SW 1271 (cell line): ENCODE results near the gene RBBP4.
"Not testable (repeated sequence)": the region's sequence is repeated elsewhere in the genome, so short reads cannot be mapped to it uniquely, and the experiment has no call there.

Experiments
- DNase-seq, 2 experiments: peaks; one replicate each; lab custom pipeline; 2025; lab: John Stamatoyannopoulos, UW

RBBP4 gene

GRCh38 chr1:32650752-32651460 is at the start of gene RBBP4:
TSS of gene RBBP4 (plus strand) at chr1:32651208. CDS start at chr1:32651307, 99 bp downstream.
- DNase-seq: peak; percentile 76 to 90

DNA sequence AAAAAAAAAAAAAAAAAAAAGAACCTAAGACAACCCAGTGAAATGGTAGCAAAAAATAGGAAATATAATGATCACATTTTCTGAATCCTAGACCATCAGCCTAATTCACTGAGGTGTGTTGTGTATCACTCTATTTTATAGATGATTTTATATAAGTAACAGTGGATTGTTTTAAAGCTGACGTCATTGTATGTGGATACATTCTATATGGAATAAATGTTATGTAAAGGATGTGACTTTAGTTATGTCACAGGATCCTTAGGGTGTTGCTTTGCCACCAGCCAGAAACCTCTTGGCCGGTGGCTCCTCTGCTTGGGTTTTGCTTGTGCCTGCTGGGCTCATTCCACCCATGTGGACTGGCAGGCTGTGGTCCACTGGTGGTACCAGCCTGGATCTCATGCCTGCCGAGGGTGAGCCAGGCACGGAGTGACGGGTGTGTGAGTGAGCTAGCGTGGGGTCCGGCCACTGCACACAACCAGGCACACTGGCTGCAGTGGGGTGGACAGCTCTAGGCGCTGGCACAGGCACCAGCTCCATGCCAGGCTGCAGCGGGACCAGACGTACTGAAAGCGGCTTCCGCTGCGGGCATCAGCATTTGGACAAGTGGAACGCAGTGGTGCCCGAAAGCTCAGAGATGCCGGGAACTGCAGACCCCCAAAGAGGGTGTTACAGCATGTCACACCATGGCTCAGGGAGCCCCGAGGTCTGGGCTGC is 45.1 kb upstream of the RBBP4 start:
- no peak for DNase-seq

- DNase-seq: no peak
Observed at GRCh38 chr1:32606565-32607371, 44.2 kb upstream of the RBBP4 start.

- DNase-seq: no peak
Observed at GRCh38 chr1:32609180-32609579, 41.8 kb upstream of the RBBP4 start.

GRCh38 chr1:32611859-32612188 is 39.2 kb upstream of the RBBP4 start:
- no peak for DNase-seq

DNA sequence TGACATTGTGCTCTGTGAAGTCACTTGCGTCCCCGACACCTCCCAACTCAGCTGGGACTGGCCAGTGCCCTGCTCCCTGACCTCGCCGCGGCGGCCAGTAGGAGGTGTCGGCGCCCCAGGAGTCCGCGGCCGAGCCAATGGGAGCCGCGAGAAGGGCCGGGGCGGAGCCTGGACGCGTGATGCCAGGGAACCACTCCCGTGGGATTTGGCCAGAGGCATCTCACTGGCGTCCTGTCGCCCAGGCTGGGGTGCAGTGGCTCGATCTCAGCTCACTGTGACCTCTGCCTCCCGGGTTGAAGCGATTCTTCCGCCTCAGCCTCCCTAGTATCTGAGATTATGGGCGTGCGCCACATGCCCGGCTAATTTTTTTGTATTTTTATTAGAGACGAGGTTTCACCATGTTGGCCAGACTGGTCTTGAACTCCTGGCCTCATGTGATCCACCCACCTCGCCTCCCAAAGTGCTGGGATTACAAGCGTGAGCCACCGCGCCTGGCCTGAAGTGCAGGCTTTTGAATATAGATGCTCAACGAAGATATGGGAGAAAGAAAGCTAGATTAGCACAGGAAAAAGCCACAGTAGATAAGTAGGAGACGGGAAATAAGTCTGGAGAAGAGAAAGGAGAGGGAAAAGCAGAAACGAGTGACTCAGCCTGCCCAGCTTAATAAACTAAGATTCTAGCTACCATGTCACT is 38.7 kb upstream of the RBBP4 start:
- DNase-seq: peak; percentile 55 to 83

DNA sequence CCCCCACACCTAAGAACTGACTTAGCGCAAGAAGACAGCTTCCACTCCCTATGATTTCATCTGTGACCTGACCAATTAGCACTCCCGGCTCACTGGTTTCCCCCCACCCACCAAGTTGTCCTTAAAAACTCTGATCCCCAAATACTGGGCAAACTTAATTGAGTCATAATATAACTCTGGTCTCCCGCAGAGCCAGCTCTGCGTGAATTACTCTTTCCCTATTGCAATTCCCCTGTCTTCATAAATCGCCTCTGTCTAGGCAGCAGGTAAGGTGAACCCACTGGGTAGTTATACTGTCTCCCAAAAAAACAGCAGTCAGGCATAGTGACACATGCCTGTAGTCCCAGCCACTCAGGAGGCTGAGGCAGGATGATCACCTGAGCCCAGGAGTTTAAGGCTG is 37.5 kb upstream of the RBBP4 start:
- no peak for DNase-seq

DNA sequence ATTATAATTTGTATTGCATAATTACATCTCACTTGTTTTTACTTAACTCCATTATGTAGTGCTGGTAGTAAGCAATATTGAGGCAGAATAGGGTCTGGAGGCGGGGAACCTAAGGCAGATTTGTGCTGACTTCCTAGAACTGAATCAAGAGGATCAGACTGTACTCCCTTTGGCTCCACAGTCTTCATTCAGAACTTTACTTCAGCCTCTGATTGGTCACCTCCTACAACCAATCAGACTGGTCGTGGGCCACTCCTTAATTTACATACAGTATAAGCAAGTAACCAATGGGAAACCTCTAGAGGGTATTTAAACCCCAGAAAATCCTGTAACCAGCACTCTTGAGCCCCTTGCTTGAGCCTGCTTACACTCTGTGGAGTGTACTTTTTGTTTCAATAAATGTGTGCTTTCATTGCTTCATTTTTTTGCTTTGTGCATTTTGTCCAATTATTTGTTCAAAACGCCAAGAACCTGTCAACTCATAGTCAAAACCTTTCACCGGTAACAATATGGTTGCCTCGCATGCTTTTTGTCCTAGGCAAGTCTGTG is 32.3 kb upstream of the RBBP4 start:
- no peak for DNase-seq

GRCh38 chr1:32619701-32620485 is 31.1 kb upstream of the RBBP4 start:
- no peak for DNase-seq

- no peak for DNase-seq
Observed at GRCh38 chr1:32622205-32622604, 28.8 kb upstream of the RBBP4 start.

GRCh38 chr1:32622806-32623681 is 28.0 kb upstream of the RBBP4 start:
- no peak for DNase-seq

DNA sequence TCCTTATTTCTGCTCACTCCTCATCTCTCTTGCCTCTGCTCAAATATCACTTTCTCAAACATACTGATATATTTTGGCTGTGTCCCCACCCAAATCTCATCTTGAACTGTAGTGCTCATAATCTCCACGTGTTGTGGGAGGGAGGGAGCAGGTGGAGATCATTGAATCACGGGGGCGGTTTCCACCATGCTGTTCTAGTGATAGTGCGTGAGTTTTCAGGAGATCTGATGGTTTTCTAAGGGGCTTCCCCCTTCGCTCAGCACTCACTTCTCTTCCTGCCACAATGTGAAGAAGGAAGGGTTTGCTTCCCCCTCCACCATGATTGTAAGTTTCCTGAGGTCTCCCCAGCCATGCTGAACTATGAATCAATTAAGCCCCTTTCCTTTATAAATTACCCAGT is 27.2 kb upstream of the RBBP4 start:
- DNase-seq: no peak

DNA sequence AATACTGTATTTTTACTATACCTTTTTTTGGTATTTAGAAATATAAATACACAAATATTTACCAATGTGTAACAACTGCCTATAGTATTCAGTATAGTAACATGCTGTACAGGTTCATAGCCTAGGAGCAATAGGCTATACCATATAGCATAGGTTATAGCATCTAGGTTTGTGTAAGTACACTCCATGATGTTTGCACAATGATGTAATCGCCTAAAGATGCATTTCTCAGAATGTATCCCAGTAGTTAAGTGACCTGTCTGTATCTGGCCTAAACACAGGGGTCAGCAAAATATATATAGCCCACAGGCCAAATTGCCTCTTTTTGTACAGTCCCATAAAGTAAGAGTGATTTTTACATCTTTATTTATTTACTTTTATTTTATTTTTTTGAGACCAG is 24.8 kb upstream of the RBBP4 start:
- DNase-seq: no peak

DNA sequence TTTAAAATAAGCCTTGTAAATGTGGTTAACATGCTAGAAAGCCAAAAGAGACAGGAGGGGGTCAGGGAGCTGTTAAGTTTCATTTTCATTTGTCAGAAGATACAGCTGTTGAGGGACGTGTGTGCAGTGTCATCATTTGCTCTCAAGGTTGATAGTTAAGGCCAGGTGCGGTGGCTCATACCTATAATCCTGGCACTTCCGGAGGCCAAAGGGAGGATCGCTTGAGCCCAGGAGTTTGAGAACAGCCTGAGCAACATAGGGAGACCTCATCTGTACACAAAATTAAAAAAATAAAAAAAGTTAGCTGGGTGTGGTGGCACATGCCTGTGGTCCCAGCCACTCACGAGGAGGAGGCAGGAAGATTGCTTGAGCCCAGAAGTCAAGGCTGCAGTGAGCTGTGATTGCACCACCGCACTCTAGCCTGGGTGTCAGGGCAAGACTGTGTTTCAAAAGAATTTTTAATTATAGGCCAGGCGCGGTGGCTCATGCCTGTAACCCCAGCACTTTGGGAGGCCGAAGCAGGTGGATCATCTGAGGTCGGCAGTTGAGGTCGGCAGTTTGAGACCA is 23.3 kb upstream of the RBBP4 start:
- no peak for DNase-seq

- not testable (repeated sequence) for DNase-seq
Observed at GRCh38 chr1:32630173-32630572, 20.8 kb upstream of the RBBP4 start.

DNA sequence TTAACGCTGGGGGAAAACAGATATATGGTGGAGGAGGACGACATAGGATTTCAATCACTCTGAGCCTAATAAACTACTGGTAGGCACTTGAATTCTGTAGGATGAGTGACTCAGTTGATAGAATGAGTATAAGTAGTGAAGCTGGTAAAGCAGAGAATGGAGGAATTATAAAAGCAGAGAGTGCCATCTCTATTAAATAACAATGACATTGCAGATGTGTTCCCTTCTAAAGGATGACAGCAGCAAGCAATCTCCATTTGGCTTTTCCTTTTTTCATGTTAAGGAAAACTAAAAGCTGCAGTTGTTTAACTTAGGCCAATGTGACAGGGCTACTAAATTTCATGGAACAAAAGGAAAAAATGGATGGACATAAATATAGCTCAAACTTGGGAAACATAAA is 18.2 kb upstream of the RBBP4 start:
- no peak for DNase-seq

GRCh38 chr1:32635508-32636277 is 15.3 kb upstream of the RBBP4 start:
- no peak for DNase-seq

- DNase-seq: no peak
Observed at GRCh38 chr1:32636914-32637645, 13.9 kb upstream of the RBBP4 start.
